Keratinocyte (primary cell): ENCODE measurements around the gene ARID3C. TPM values are rescaled to one million over a fixed set of nuclear protein-coding genes. Genes with fewer than 3 reads are reported as not detected.
A peak's percentile ranks its signal among the peaks of the same experiment; 100 is the strongest.

ENCODE experiments used
- DNase-seq: peaks from one replicate; pipeline ENCODE4 v3.0.0-alpha.2; 2011; ENCODE audit warnings: low read depth, missing footprints, low spot score
- FAIRE-seq: peaks from 2 replicates; lab custom pipeline; 2011; peaks lifted over from hg19 to GRCh38; lab: Jason Lieb, UNC
- H2AFZ ChIP-seq: 2 replicates; pipeline ENCODE4 v1.6.0; 2012; ENCODE audit warnings: low read length, control low read depth, inconsistent platforms; ENCODE audit not compliant: control insufficient read depth
- H3K27ac ChIP-seq: 2 replicates; pipeline ENCODE4 v1.5.1; 2011; ENCODE audit warnings: low read length; ENCODE audit not compliant: control insufficient read depth, insufficient read depth
- H3K27me3 ChIP-seq: 3 replicates; pipeline ENCODE4 v1.6.0; 2011; ENCODE audit warnings: low read length; ENCODE audit not compliant: control insufficient read depth, insufficient read depth; ENCODE audit errors: extremely low read depth
- H3K36me3 ChIP-seq, 2 experiments: 2 replicates in 1 of 2; 3 replicates in 1 of 2; pipeline ENCODE4 v1.5.1; 2011; ENCODE audit warnings: low read length in 2 of 2, mild to moderate bottlenecking in 1 of 2; ENCODE audit not compliant: control insufficient read depth in 2 of 2, insufficient read depth in 2 of 2; ENCODE audit errors: extremely low read depth in 1 of 2
- H3K4me1 ChIP-seq: 3 replicates; pipeline ENCODE4 v1.5.1; 2011; ENCODE audit warnings: low read length; ENCODE audit not compliant: control insufficient read depth, insufficient read depth; ENCODE audit errors: extremely low read depth
- H3K4me2 ChIP-seq: 3 replicates; pipeline ENCODE4 v1.6.0; 2011; ENCODE audit warnings: low read depth, low read length; ENCODE audit not compliant: control insufficient read depth, insufficient read depth; ENCODE audit errors: extremely low read depth
- H3K4me3 ChIP-seq, 3 experiments: fragments of 200-600 bp in 1 of 3; sonication (generic) in 1 of 3; 2 replicates in 2 of 3; 3 replicates in 1 of 3; pipeline ENCODE4 v1.5.1; 2011 to 2016; ENCODE audit warnings: low read length in 3 of 3, mild to moderate bottlenecking in 3 of 3, control low read depth in 2 of 3, inconsistent platforms in 1 of 3, low read depth in 1 of 3, mixed read lengths in 1 of 3, mixed run types in 1 of 3, moderate library complexity in 1 of 3; ENCODE audit not compliant: control insufficient read depth in 2 of 3, insufficient read depth in 2 of 3; ENCODE audit errors: extremely low read depth in 1 of 3
- H3K79me2 ChIP-seq: 2 replicates; pipeline ENCODE4 v1.6.0; 2012; ENCODE audit warnings: low read length; ENCODE audit not compliant: control insufficient read depth, insufficient read depth
- H3K9ac ChIP-seq: 3 replicates; pipeline ENCODE4 v1.6.0; 2011; ENCODE audit warnings: low read length; ENCODE audit not compliant: control insufficient read depth, insufficient read depth; ENCODE audit errors: extremely low read depth
- H3K9me1 ChIP-seq: 3 replicates; pipeline ENCODE4 v1.6.0; 2011; ENCODE audit warnings: low read length; ENCODE audit not compliant: control insufficient read depth, insufficient read depth; ENCODE audit errors: extremely low read depth
- H3K9me3 ChIP-seq: 2 replicates; pipeline ENCODE4 v1.5.1; 2012; ENCODE audit warnings: low read depth, low read length; ENCODE audit not compliant: control insufficient read depth
- H4K20me1 ChIP-seq: 3 replicates; pipeline ENCODE4 v1.6.0; 2011; ENCODE audit warnings: low read length; ENCODE audit not compliant: control insufficient read depth, insufficient read depth; ENCODE audit errors: extremely low read depth
- EZH2 ChIP-seq: IDR thresholded peaks from one replicate; pipeline ENCODE4 v1.6.1; 2012; ENCODE audit warnings: inconsistent platforms, mild to moderate bottlenecking, low read length, moderate library complexity
- dilution Hi-C: fragments of 300-500 bp; cut with MboI; formaldehyde crosslinking; loops from one replicate; pipeline ENCODE4 v1.7.0; 2020; ENCODE audit warnings: low sequenced_read_pairs; ENCODE audit not compliant: extremely low pct_ligation_motif_present
- polyA plus RNA-seq, 5 experiments: library from polyadenylated mRNA; depleted of rRNA in 3 of 5; stranded (reverse) in 3 of 5; stranded (forward) in 1 of 5; unstranded in 1 of 5; fragments of >200 nt; gene quantifications; 1 replicate in 1 of 5; 2 replicates in 3 of 5; 3 replicates in 1 of 5; pipeline versions ENCODE4 v1.2.1 to v1.2.3, GENCODE V29; 2011 to 2012; ENCODE audit warnings: missing spikeins in 2 of 5, low read depth in 1 of 5, low replicate concordance in 1 of 5
- TF ChIP-seq, protein P1 (sequence below), 3 experiments: IDR thresholded peaks in 1 of 3; conservative IDR thresholded peaks in 1 of 3; optimal IDR thresholded peaks in 1 of 3; 2 replicates in 2 of 3; 3 replicates in 1 of 3; pipeline versions ENCODE3 to v1.5.1; 2011; ENCODE audit warnings: low read length in 3 of 3, mild to moderate bottlenecking in 3 of 3, moderate library complexity in 2 of 3, control low read depth in 1 of 3, inconsistent platforms in 1 of 3; ENCODE audit not compliant: insufficient read depth in 2 of 3; ENCODE audit errors: extremely low read depth in 1 of 3

Gene ARID3C
- polyA plus RNA-seq, 1 donor (not counting 4 experiments of a cell fraction or from before 2014, with no cell fraction given), result not detected

DNA sequence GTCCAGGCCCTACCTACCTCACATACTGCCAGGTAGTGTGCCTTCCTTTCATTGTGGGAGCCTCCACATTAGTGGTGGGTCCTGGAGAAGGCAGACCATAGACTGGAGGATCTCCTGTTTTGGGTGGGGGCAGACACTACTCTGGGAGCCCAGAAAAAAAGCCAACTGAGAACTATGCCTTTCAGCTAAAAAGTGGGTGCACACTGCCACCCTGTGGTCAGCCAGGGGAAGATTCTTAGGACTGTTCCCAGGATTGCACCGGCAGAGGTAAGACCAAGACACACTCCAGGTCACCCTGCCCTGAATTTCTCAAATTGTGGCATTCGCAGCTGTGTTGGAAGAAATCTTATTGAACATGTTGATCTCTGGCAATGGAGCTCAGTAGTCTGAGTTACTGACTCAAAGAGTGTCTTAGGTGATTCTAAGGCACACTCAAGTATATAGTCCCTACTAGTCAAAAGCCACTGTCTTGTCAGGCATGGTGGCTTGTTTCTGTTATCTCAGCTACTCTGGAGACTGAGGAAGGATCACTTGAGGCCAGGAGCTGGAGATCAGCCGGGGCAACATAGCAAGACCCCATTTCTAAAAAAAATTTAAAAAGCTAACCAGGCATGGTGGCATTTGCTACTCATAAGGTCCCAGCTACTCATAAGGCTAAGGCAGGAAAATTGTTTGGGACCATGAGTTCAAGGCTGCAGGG lies 5.1 kb upstream of the ARID3C start:
- no peak for DNase-seq

DNA sequence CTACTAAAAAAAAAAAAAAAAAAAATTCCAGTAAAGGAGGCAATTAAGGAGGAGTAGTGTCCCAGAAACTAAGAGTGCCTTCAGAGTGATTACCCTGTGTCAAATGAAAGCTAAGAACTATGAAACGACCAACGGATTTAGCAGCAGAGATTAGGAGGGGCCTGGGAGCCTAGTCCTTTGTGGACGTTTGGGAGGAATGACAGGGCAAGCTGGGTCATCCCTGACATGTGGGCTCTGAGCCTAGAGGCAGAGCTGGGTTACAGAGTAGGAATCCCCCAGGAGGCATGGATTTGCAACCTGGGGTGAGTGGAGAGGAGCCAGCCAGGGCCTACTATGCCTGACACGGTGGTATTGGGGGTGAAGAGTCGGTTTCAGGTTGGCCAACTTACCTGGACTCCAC lies 4.3 kb upstream of the ARID3C start:
- no peak overlapping the region for H3K4me3 ChIP-seq
- H3K4me2 ChIP-seq, result no peak overlapping the region
- no peak overlapping the region for H2AFZ ChIP-seq
- H3K79me2 ChIP-seq, result peaks cover 25% of the 10 kb centered on the region
- peaks cover 2% of the 10 kb centered on the region for H4K20me1 ChIP-seq
- dilution Hi-C loops, result no loop called here
- H3K4me1 ChIP-seq, result peaks cover 22% of the 10 kb centered on the region
- FAIRE-seq (no peak), DNase-seq (no peak)
- H3K9me1 ChIP-seq, result no peaks in the 10 kb centered on the region
- no peak overlapping the region for H3K9ac ChIP-seq
- TF ChIP-seq EZH2, result no peak
- TF ChIP-seq, protein P1, sequence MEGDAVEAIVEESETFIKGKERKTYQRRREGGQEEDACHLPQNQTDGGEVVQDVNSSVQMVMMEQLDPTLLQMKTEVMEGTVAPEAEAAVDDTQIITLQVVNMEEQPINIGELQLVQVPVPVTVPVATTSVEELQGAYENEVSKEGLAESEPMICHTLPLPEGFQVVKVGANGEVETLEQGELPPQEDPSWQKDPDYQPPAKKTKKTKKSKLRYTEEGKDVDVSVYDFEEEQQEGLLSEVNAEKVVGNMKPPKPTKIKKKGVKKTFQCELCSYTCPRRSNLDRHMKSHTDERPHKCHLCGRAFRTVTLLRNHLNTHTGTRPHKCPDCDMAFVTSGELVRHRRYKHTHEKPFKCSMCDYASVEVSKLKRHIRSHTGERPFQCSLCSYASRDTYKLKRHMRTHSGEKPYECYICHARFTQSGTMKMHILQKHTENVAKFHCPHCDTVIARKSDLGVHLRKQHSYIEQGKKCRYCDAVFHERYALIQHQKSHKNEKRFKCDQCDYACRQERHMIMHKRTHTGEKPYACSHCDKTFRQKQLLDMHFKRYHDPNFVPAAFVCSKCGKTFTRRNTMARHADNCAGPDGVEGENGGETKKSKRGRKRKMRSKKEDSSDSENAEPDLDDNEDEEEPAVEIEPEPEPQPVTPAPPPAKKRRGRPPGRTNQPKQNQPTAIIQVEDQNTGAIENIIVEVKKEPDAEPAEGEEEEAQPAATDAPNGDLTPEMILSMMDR (optimal IDR thresholded peaks at IDR 0.05 in 1 of 3, IDR thresholded peaks at IDR 0.05 in 1 of 3, conservative IDR thresholded peaks at IDR 0.05 in 1 of 3; ENCODE audit: extremely low read depth in 1 of 3, insufficient read depth in 2 of 3, low read length in 3 of 3), result no peak
- no peak overlapping the region for H3K27ac ChIP-seq
- peaks cover 11 to 12% of the 10 kb centered on the region in 2 experiments for H3K36me3 ChIP-seq
- peaks cover 20% of the 10 kb centered on the region for H3K27me3 ChIP-seq
- H3K9me3 ChIP-seq, result no peaks in the 10 kb centered on the region

More for the DNA sequence above, 5.1 kb upstream of the ARID3C start:
- Histone ChIP-seq H3K9me1 (no peaks in the 10 kb centered on the region), H3K4me1 (peaks cover 28% of the 10 kb centered on the region), H3K36me3 (peaks cover 11 to 12% of the 10 kb centered on the region in 2 experiments), H3K4me2 (no peak overlapping the region), H2AFZ (no peak overlapping the region), H3K4me3 (no peak overlapping the region), H3K9ac (no peak overlapping the region), H3K9me3 (no peaks in the 10 kb centered on the region), H3K27me3 (peaks cover 13% of the 10 kb centered on the region), H4K20me1 (peaks cover 2% of the 10 kb centered on the region), H3K79me2 (peaks cover 25% of the 10 kb centered on the region), H3K27ac (no peak overlapping the region)
- peak; percentile 74 for FAIRE-seq
- dilution Hi-C loops, result no loop called here
- TF ChIP-seq EZH2, result no peak
- TF ChIP-seq, protein P1 (optimal IDR thresholded peaks at IDR 0.05 in 1 of 3, IDR thresholded peaks at IDR 0.05 in 1 of 3, conservative IDR thresholded peaks at IDR 0.05 in 1 of 3; ENCODE audit: extremely low read depth in 1 of 3, insufficient read depth in 2 of 3, low read length in 3 of 3), result peak; percentile 75 to 92 (median 91)
